Measurements from ENCODE around the gene GUCY1A1. TPM values are rescaled to one million over a fixed set of nuclear protein-coding genes. Genes with fewer than 3 reads are reported as not detected.

GUCY1A1 gene
- total and polyA plus RNA-seq, 11 donors = 7.7 to 103 (median 63.6) TPM

GRCh38 chr4:155768370-155768769, 101.7 kb downstream of the GUCY1A1 start:
- no peak for DNase-seq
- H3K4me1 ChIP-seq = peaks cover 0 to 23% (median 0%) of the 10 kb centered on the region in 12 donors
- no peak for ATAC-seq
- no peaks in the 10 kb centered on the region for H3K9me3 ChIP-seq
- H3K27me3 ChIP-seq = no peaks in the 10 kb centered on the region
- H3K27ac ChIP-seq = no peak overlapping the region
- intact Hi-C loops (cut with DNase I) = loop anchor here in 1 of 10 donors (10.0 kb wide), 1 partner anchor 94 kb away; no protein-coding TSS in a partner anchor
- no peak for TF ChIP-seq POLR2A (IDR thresholded peaks at IDR 0.05)
- no peak for TF ChIP-seq CTCF (IDR thresholded peaks at IDR 0.05)
- no peak overlapping the region for H3K4me3 ChIP-seq
- peaks cover 0 to 14% (median 0%) of the 10 kb centered on the region in 9 donors for H3K36me3 ChIP-seq

- 86 to 91% (median 90%) methylated on average over 2 of the region's 2 CpGs for WGBS, 4 donors
- intact Hi-C loops (cut with DNase I) = loop anchor here in 1 of 10 donors (10.0 kb wide), 1 partner anchor 94 kb away; no protein-coding TSS in a partner anchor
- DNase-seq = no peak
Observed at GRCh38 chr4:155769090-155769489, 102.4 kb downstream of the GUCY1A1 start.

GRCh38 chr4:155772459-155773195, 106.0 kb downstream of the GUCY1A1 start:
- no peak overlapping the region for H3K4me3 ChIP-seq
- H3K27me3 ChIP-seq = no peaks in the 10 kb centered on the region
- WGBS, 4 donors = 85 to 87% (median 85%) methylated on average over 8 of the region's 8 CpGs

More at GRCh38 chr4:155769090-155769489, 102.4 kb downstream of the GUCY1A1 start:
- Histone ChIP-seq H3K36me3 (peaks cover 0 to 14% (median 0%) of the 10 kb centered on the region in 9 donors), H3K4me3 (no peak overlapping the region), H3K4me1 (peaks cover 0 to 17% (median 0%) of the 10 kb centered on the region in 12 donors), H3K9me3 (no peaks in the 10 kb centered on the region), H3K27ac (no peak overlapping the region), H3K27me3 (no peaks in the 10 kb centered on the region)
- TF ChIP-seq CTCF (IDR thresholded peaks at IDR 0.05) = no peak
- TF ChIP-seq POLR2A (IDR thresholded peaks at IDR 0.05) = no peak
- ATAC-seq = no peak

More at GRCh38 chr4:155772459-155773195, 106.0 kb downstream of the GUCY1A1 start:
- Histone ChIP-seq H3K9me3 (no peaks in the 10 kb centered on the region), H3K27ac (peak overlapping the region in 1 of 12 donors; percentile 29), H3K36me3 (peaks cover 0 to 31% (median 5%) of the 10 kb centered on the region in 9 donors), H3K4me1 (peaks cover 0 to 14% (median 0%) of the 10 kb centered on the region in 12 donors)
- no peak for ATAC-seq
- TF ChIP-seq CTCF (IDR thresholded peaks at IDR 0.05) = no peak
- intact Hi-C loops (cut with DNase I) = loop anchor here in 2 of 10 donors (10.0 kb wide), 1 partner anchor 98 kb away; no protein-coding TSS in a partner anchor
- DNase-seq = no peak
